HCT116 (cell line): ENCODE results near the gene PLCD3. TPM values are rescaled to one million over a fixed set of nuclear protein-coding genes. Genes with fewer than 3 reads are reported as not detected.

ENCODE experiments used
- ATAC-seq: fragments of 200-7000 bp; cut with Tn5 transposase; 2 replicates; pipeline ENCODE4 v1.9.1; 2020; ENCODE audit warnings: mild to moderate bottlenecking, moderate library complexity
- BruUV-seq: library from RNA; stranded (reverse); fragments of 400-500 nt; replicated peaks from 2 replicates; lab custom pipeline; 2021; lab: Mats Ljungman, UMichigan
- CTCF ChIA-PET: fragments of 300-600 bp; sonication (Branson Sonifier 250); formaldehyde crosslinking; loops from one replicate; lab custom pipeline; 2021; ENCODE audit warnings: antibody characterized with exemption; lab: Charles Lee
- POLR2A ChIA-PET: fragments of 300-600, 350-600 bp; sonication (Branson Sonifier 250); formaldehyde crosslinking; loops from one replicate; lab custom pipeline; 2021; ENCODE audit warnings: antibody characterized with exemption; lab: Charles Lee
- RAD21 ChIA-PET, 2 experiments: fragments of 300-600 bp; sonication (Branson Sonifier 250); formaldehyde crosslinking; loops; one replicate each; lab custom pipeline; 2023; ENCODE audit warnings: low total read pairs in 2 of 2; ENCODE audit not compliant: uncharacterized antibody in 2 of 2, unreplicated experiment in 2 of 2, low non-redundant PET in 1 of 2; lab: Charles Lee
- DNase-seq: peaks from one replicate; pipeline ENCODE4 v3.0.0-alpha.2; 2010; ENCODE audit warnings: low read depth, low spot score
- H2AFZ ChIP-seq: fragments of 200-600 bp; shearing (Covaris generic), sonication (generic); 2 replicates; pipeline ENCODE4 v1.6.1; 2017; ENCODE audit warnings: low read depth, mixed run types, mixed read lengths, antibody characterized with exemption, low read length; ENCODE audit not compliant: poor library complexity, severe bottlenecking
- H3K27ac ChIP-seq: 2 replicates; pipeline ENCODE4 v1.5.1; 2012; ENCODE audit warnings: low read depth, low read length
- H3K27me3 ChIP-seq: fragments of 200-600 bp; sonication (generic); 2 replicates; pipeline ENCODE4 v1.6.1; 2016; ENCODE audit warnings: mixed run types, low read length, mixed read lengths; ENCODE audit not compliant: insufficient read depth
- H3K36me3 ChIP-seq, 2 experiments: fragments of 200-500 bp in 1 of 2; fragments of 200-600 bp in 1 of 2; sonication (Bioruptor generic) in 1 of 2; sonication (generic) in 1 of 2; 2 replicates each; pipeline versions ENCODE4 v1.5.1 to v1.6.1; 2014 to 2016; ENCODE audit warnings: low read length in 2 of 2, inconsistent platforms in 1 of 2, mixed read lengths in 1 of 2, mixed run types in 1 of 2; ENCODE audit not compliant: insufficient read depth in 2 of 2, control insufficient read depth in 1 of 2
- H3K4me1 ChIP-seq, 2 experiments: fragments of 200-600 bp in 1 of 2; sonication (generic) in 1 of 2; 2 replicates each; pipeline versions ENCODE4 v1.5.1 to v1.6.1; 2012 to 2017; ENCODE audit warnings: low read length in 2 of 2, inconsistent platforms in 1 of 2, mild to moderate bottlenecking in 1 of 2, mixed read lengths in 1 of 2, mixed run types in 1 of 2, moderate library complexity in 1 of 2; ENCODE audit not compliant: insufficient read depth in 2 of 2, control insufficient read depth in 1 of 2
- H3K4me2 ChIP-seq: fragments of 200-600 bp; sonication (generic); 2 replicates; pipeline ENCODE4 v1.6.1; 2017; ENCODE audit warnings: mixed run types, low read length, mixed read lengths
- H3K4me3 ChIP-seq, 2 experiments: fragments of 200-600 bp in 1 of 2; sonication (generic) in 1 of 2; replicated peaks in 1 of 2; 2 replicates each; pipeline ENCODE4 v1.5.1; 2011 to 2016; ENCODE audit warnings: low read length in 2 of 2, control low read depth in 1 of 2, low read depth in 1 of 2, mild to moderate bottlenecking in 1 of 2, mixed read lengths in 1 of 2, mixed run types in 1 of 2
- H3K79me2 ChIP-seq: fragments of 200-600 bp; sonication (generic); 2 replicates; pipeline ENCODE4 v1.6.1; 2017; ENCODE audit warnings: mild to moderate bottlenecking, mixed run types, low read length, moderate library complexity, mixed read lengths; ENCODE audit not compliant: insufficient read depth
- H3K9ac ChIP-seq: fragments of 200-600 bp; sonication (generic); 2 replicates; pipeline ENCODE4 v1.6.1; 2016; ENCODE audit warnings: low read length, mixed read lengths
- H3K9me2 ChIP-seq: fragments of 200-600 bp; sonication (generic), shearing (Covaris generic); 2 replicates; pipeline ENCODE4 v1.6.1; 2017; ENCODE audit warnings: mixed run types, mild to moderate bottlenecking, moderate library complexity; ENCODE audit not compliant: insufficient read depth
- H3K9me3 ChIP-seq, 2 experiments: fragments of 200-500 bp in 1 of 2; fragments of 200-600 bp in 1 of 2; sonication (Bioruptor generic) in 1 of 2; sonication (generic) in 1 of 2; 2 replicates each; pipeline ENCODE4 v1.6.1; 2014 to 2017; ENCODE audit warnings: low read length in 2 of 2, mixed read lengths in 2 of 2, inconsistent platforms in 1 of 2, low read depth in 1 of 2, mild to moderate bottlenecking in 1 of 2, mixed run types in 1 of 2, moderate library complexity in 1 of 2; ENCODE audit not compliant: control insufficient read depth in 1 of 2, insufficient read depth in 1 of 2
- H4K20me1 ChIP-seq: fragments of 200-600 bp; sonication (generic), shearing (Covaris generic); 2 replicates; pipeline ENCODE4 v1.6.1; 2017; ENCODE audit warnings: mixed run types, mild to moderate bottlenecking, moderate library complexity; ENCODE audit not compliant: insufficient read depth
- ATF3 ChIP-seq: IDR thresholded peaks from 2 replicates; pipeline ENCODE4 v1.6.1; 2012
- CBX3 ChIP-seq: IDR thresholded peaks from 2 replicates; pipeline ENCODE4 v1.6.1; 2012; ENCODE audit warnings: low read depth
- CEBPB ChIP-seq: IDR thresholded peaks from 2 replicates; pipeline ENCODE4 v1.6.1; 2012; ENCODE audit warnings: low read depth
- CTCF ChIP-seq, 3 experiments: fragments of 200-600 bp in 1 of 3; sonication (generic) in 1 of 3; IDR thresholded peaks in 2 of 3; conservative IDR thresholded peaks in 1 of 3; 2 replicates each; pipeline ENCODE4 v1.5.1; 2012 to 2017; ENCODE audit warnings: low read depth in 2 of 3, low read length in 2 of 3, antibody characterized with exemption in 1 of 3, borderline replicate concordance in 1 of 3, control low read depth in 1 of 3, mild to moderate bottlenecking in 1 of 3, mixed read lengths in 1 of 3, mixed run types in 1 of 3, moderate library complexity in 1 of 3; ENCODE audit not compliant: insufficient read depth in 1 of 3
- EGR1 ChIP-seq: IDR thresholded peaks from 2 replicates; pipeline ENCODE4 v1.6.1; 2012; ENCODE audit warnings: low read depth
- JUND ChIP-seq: IDR thresholded peaks from 2 replicates; pipeline ENCODE4 v1.6.1; 2012
- MAX ChIP-seq: IDR thresholded peaks from 2 replicates; pipeline ENCODE4 v1.6.1; 2012
- POLR2AphosphoS5 ChIP-seq: IDR thresholded peaks from 2 replicates; pipeline ENCODE4 v1.6.1; 2011; ENCODE audit warnings: mild to moderate bottlenecking, low read depth, low read length, moderate library complexity
- REST ChIP-seq: IDR thresholded peaks from 2 replicates; pipeline ENCODE4 v1.6.1; 2012; ENCODE audit warnings: low read depth
- SIN3A ChIP-seq: IDR thresholded peaks from 2 replicates; pipeline ENCODE4 v1.6.1; 2012; ENCODE audit warnings: low read depth
- SP1 ChIP-seq: IDR thresholded peaks from 2 replicates; pipeline ENCODE4 v1.6.1; 2012; ENCODE audit warnings: low read depth
- TCF7L2 ChIP-seq: IDR thresholded peaks from 2 replicates; pipeline ENCODE4 v1.7.0; 2011; ENCODE audit warnings: borderline replicate concordance, inconsistent platforms; ENCODE audit not compliant: insufficient read depth, insufficient read length; ENCODE audit errors: extremely low read depth
- ZFX ChIP-seq: fragments of 450-650 bp; IDR thresholded peaks from 2 replicates; pipeline ENCODE4 v1.6.1; 2017
- ZNF274 ChIP-seq: fragments of 200-500 bp; sonication (Bioruptor generic); IDR thresholded peaks from 2 replicates; pipeline ENCODE4 v1.6.1; 2014; ENCODE audit warnings: mild to moderate bottlenecking, low read depth, low read length, inconsistent platforms
- intact Hi-C: fragments of 100-400 bp; cut with micrococcal nuclease; formaldehyde crosslinking; loops from 2 replicates; pipeline ENCODE4 v1.10.0; 2022
- total RNA-seq: library from RNA; stranded (reverse); gene quantifications from one replicate; pipeline ENCODE4 v1.2.1, GENCODE V29; 2021; ENCODE audit not compliant: unreplicated experiment

The PLCD3 gene
- total RNA-seq, 1 experiment from 2014 or later = 197 TPM

GRCh38 chr17:45116434-45117016 is 15.8 kb downstream of the PLCD3 start:
- Histone ChIP-seq H4K20me1 (no peaks in the 10 kb centered on the region), H3K4me3 (no peak overlapping the region), H3K36me3 (peaks cover 2 to 11% of the 10 kb centered on the region in 2 experiments; a peak in 3 of 4 replicates), H3K4me2 (no peak overlapping the region), H3K27me3 (no peaks in the 10 kb centered on the region), H3K9me2 (no peaks in the 10 kb centered on the region), H3K79me2 (peaks cover 2% of the 10 kb centered on the region; the same call in 1 of the 2 replicates), H3K4me1 (peaks cover 0 to 3% of the 10 kb centered on the region in 2 experiments; a peak in 3 of 4 replicates), H2AFZ (no peak overlapping the region), H3K27ac (no peak overlapping the region), H3K9me3 (no peaks in the 10 kb centered on the region), H3K9ac (no peak overlapping the region)
- intact Hi-C loops = no loop called here
- ChIA-PET RAD21 (no interaction called here), POLR2A (no interaction called here), CTCF (no interaction called here)
- BruUV-seq = no TSS peak
- ATAC-seq (no peak), DNase-seq (no peak)
- no peak for TF ChIP-seq POLR2AphosphoS5
- TF ChIP-seq TCF7L2 = no peak
- no peak for TF ChIP-seq SIN3A
- TF ChIP-seq CBX3 = no peak
- TF ChIP-seq JUND = no peak
- no peak for TF ChIP-seq ZNF274
- TF ChIP-seq CTCF (IDR thresholded peaks at IDR 0.05 in 2 of 3, conservative IDR thresholded peaks at IDR 0.05 in 1 of 3; ENCODE audit: borderline replicate concordance in 1 of 3, insufficient read depth in 1 of 3, low read depth in 2 of 3, low read length in 2 of 3) = no peak
- TF ChIP-seq EGR1 = no peak
- no peak for TF ChIP-seq CEBPB
- TF ChIP-seq ZFX = no peak
- TF ChIP-seq ATF3 = no peak
- no peak for TF ChIP-seq MAX
- no peak for TF ChIP-seq SP1
- TF ChIP-seq REST = no peak
